Prostate gland (tissue), 2 donors: ENCODE results near the gene IFI44. TPM values are rescaled to one million over a fixed set of nuclear protein-coding genes. Genes with fewer than 3 reads are reported as not detected.

Experiments
- DNase-seq: peaks from one replicate; pipeline ENCODE4 v3.0.0-alpha.2; 2019; ENCODE audit warnings: low spot score
- H3K27ac ChIP-seq, 2 donors: fragments of 200-600 bp; sonication (generic); 2 replicates each; pipeline ENCODE4 v1.5.1; 2017 to 2019
- H3K27me3 ChIP-seq: fragments of 200-600 bp; sonication (generic); replicated peaks from 2 replicates; pipeline ENCODE4 v1.5.1; 2019; ENCODE audit not compliant: insufficient read depth
- H3K36me3 ChIP-seq, 2 donors: fragments of 200-600 bp; sonication (generic); 1 replicate in 1 of 2; 2 replicates in 1 of 2; pipeline versions ENCODE4 v1.5.1 to v1.8.1; 2017 to 2019
- H3K4me1 ChIP-seq: fragments of 200-600 bp; sonication (generic); replicated peaks from 2 replicates; pipeline ENCODE4 v1.5.1; 2019
- H3K4me3 ChIP-seq, 2 donors: fragments of 200-600 bp; sonication (generic); 2 replicates each; pipeline ENCODE4 v1.5.1; 2017 to 2019
- H3K9me3 ChIP-seq: fragments of 200-600 bp; sonication (generic); 2 replicates; pipeline ENCODE4 v1.5.1; 2017
- CTCF ChIP-seq, 4 experiments: fragments of 200-600 bp in 2 of 4; fragments of 450-650 bp in 2 of 4; sonication (generic) in 2 of 4; IDR thresholded peaks; 1 replicate in 3 of 4; 2 replicates in 1 of 4; pipeline ENCODE4 v1.5.1; 2016 to 2019; ENCODE audit warnings: antibody characterized with exemption in 4 of 4, mild to moderate bottlenecking in 2 of 4, moderate library complexity in 2 of 4
- POLR2A ChIP-seq: fragments of 450-650 bp; IDR thresholded peaks from one replicate; pipeline ENCODE4 v1.6.1; 2016; ENCODE audit warnings: antibody characterized with exemption, mild to moderate bottlenecking
- POLR2AphosphoS5 ChIP-seq: sonication (generic); formaldehyde crosslinking; IDR thresholded peaks from one replicate; pipeline ENCODE4 v1.6.1; 2017; ENCODE audit warnings: antibody characterized with exemption
- whole genome bisulfite sequencing: methylation state at CpG from one replicate; pipeline ENCODE4 v1.1.5; 2018; 5-methylcytosine and 5-hydroxymethylcytosine counted together
- intact Hi-C: fragments of 100-400 bp; cut with DNase I; formaldehyde crosslinking; loops from one replicate; pipeline ENCODE4 v1.14.2; 2022
- total RNA-seq, 2 donors: library from RNA; depleted of rRNA; stranded (reverse); fragments of >200 nt; gene quantifications; one replicate each; pipeline ENCODE4 v1.1.0, GENCODE V29; 2016

The IFI44 gene
- total RNA-seq, 2 donors from 2014 or later, result 5.3 to 23.9 TPM

- TF ChIP-seq CTCF (IDR thresholded peaks at IDR 0.05) (no peak), POLR2AphosphoS5 (no peak), POLR2A (no peak)
- Histone ChIP-seq H3K4me1 (no peaks in the 10 kb centered on the region), H3K36me3 (no peaks in the 10 kb centered on the region), H3K4me3 (no peak overlapping the region), H3K27ac (no peak overlapping the region), H3K9me3 (no peaks in the 10 kb centered on the region), H3K27me3 (no peaks in the 10 kb centered on the region)
- DNase-seq, result no peak
- intact Hi-C loops, result loop anchor here (10.0 kb wide), 1 partner anchor 534 kb away; no protein-coding TSS in a partner anchor
These were observed 28.7 kb downstream of the IFI44 start for GRCh38 chr1:78678324-78678723.

- Histone ChIP-seq H3K27ac (no peak overlapping the region), H3K4me3 (no peak overlapping the region), H3K27me3 (no peaks in the 10 kb centered on the region), H3K4me1 (no peaks in the 10 kb centered on the region), H3K36me3 (no peaks in the 10 kb centered on the region), H3K9me3 (no peaks in the 10 kb centered on the region)
- 65% methylated on average over 2 of the region's 2 CpGs for WGBS
- DNase-seq, result no peak
- TF ChIP-seq POLR2A, result no peak
- no peak for TF ChIP-seq POLR2AphosphoS5
- no peak for TF ChIP-seq CTCF (IDR thresholded peaks at IDR 0.05)
- intact Hi-C loops, result no loop called here
These were observed 31.6 kb downstream of the IFI44 start for GRCh38 chr1:78681265-78681664.

GRCh38 chr1:78682496-78682895 is 32.9 kb downstream of the IFI44 start:
- H3K27me3 ChIP-seq, result no peaks in the 10 kb centered on the region
- WGBS, result 57% methylated on average over 3 of the region's 3 CpGs

GRCh38 chr1:78683079-78683478 is 33.4 kb downstream of the IFI44 start:
- no peaks in the 10 kb centered on the region for H3K9me3 ChIP-seq
- WGBS, result 58% methylated on average over 2 of the region's 2 CpGs
- H3K27me3 ChIP-seq, result no peaks in the 10 kb centered on the region
- no peak for DNase-seq
- no peak for TF ChIP-seq POLR2A
- TF ChIP-seq CTCF (IDR thresholded peaks at IDR 0.05), result no peak
- TF ChIP-seq POLR2AphosphoS5, result no peak
- intact Hi-C loops, result no loop called here
- H3K4me1 ChIP-seq, result no peaks in the 10 kb centered on the region
- no peak overlapping the region for H3K4me3 ChIP-seq
- H3K27ac ChIP-seq, result no peak overlapping the region
- H3K36me3 ChIP-seq, result no peaks in the 10 kb centered on the region

More at GRCh38 chr1:78682496-78682895, 32.9 kb downstream of the IFI44 start:
- no peak for DNase-seq
- Histone ChIP-seq H3K36me3 (no peaks in the 10 kb centered on the region), H3K27ac (no peak overlapping the region), H3K4me3 (no peak overlapping the region), H3K4me1 (no peaks in the 10 kb centered on the region), H3K9me3 (no peaks in the 10 kb centered on the region)
- no peak for TF ChIP-seq POLR2A
- no peak for TF ChIP-seq POLR2AphosphoS5
- no peak for TF ChIP-seq CTCF (IDR thresholded peaks at IDR 0.05)
- intact Hi-C loops, result no loop called here

GRCh38 chr1:78687315-78687714 is 37.7 kb downstream of the IFI44 start:
- Histone ChIP-seq H3K4me3 (no peak overlapping the region), H3K4me1 (no peaks in the 10 kb centered on the region), H3K27ac (no peak overlapping the region), H3K27me3 (no peaks in the 10 kb centered on the region), H3K36me3 (no peaks in the 10 kb centered on the region), H3K9me3 (no peaks in the 10 kb centered on the region)
- DNase-seq, result no peak
- intact Hi-C loops, result no loop called here
- TF ChIP-seq POLR2AphosphoS5, result no peak
- TF ChIP-seq POLR2A, result no peak
- no peak for TF ChIP-seq CTCF (IDR thresholded peaks at IDR 0.05)
- WGBS, result 100% methylated on average over 1 of the region's 1 CpG
